HepG2 (cell line): ENCODE measurements around the gene TRAK1. TPM values are rescaled to one million over a fixed set of nuclear protein-coding genes. Genes with fewer than 3 reads are reported as not detected.

Experiments
- ATAC-seq: fragments of 200-7000 bp; cut with Tn5 transposase; 3 replicates; pipeline ENCODE4 v1.9.1; 2020; ENCODE audit warnings: mild to moderate bottlenecking, moderate library complexity
- BruUV-seq: library from RNA; stranded (reverse); fragments of 400-500 nt; replicated peaks from 2 replicates; lab custom pipeline; 2021; lab: Mats Ljungman, UMichigan
- CTCF ChIA-PET: fragments of 300-600 bp; formaldehyde crosslinking; extraction: SDS; loops from one replicate; lab custom pipeline; 2021; ENCODE audit warnings: low total read pairs, inconsistent platforms, low intra/inter-chr PET ratio; lab: Yijun Ruan, JAX
- POLR2A ChIA-PET: fragments of 350-600 bp; sonication (Branson Sonifier 250); formaldehyde crosslinking; loops from one replicate; lab custom pipeline; 2020; ENCODE audit warnings: antibody characterized with exemption, inconsistent platforms; lab: Yijun Ruan, JAX
- DNase-seq: peaks from one replicate; pipeline ENCODE4 v3.0.0-alpha.2; 2015; ENCODE audit warnings: low spot score
- FAIRE-seq: peaks from 3 replicates; lab custom pipeline; 2011; peaks lifted over from hg19 to GRCh38; lab: Jason Lieb, UNC
- H2AFZ ChIP-seq: one replicate; pipeline ENCODE4 v1.6.1; 2011; ENCODE audit warnings: low read length, inconsistent platforms
- H3K27ac ChIP-seq: fragments of 300-600 bp; 3 replicates; pipeline ENCODE4 v1.8.0; 2011; ENCODE audit warnings: mixed run types, mild to moderate bottlenecking, mixed read lengths, low read length, inconsistent platforms; ENCODE audit not compliant: insufficient read depth; ENCODE audit errors: extremely low read length
- H3K27me3 ChIP-seq, 2 experiments: fragments of 200-600 bp in 1 of 2; 2 replicates in 1 of 2; 3 replicates in 1 of 2; pipeline versions ENCODE4 v1.6.0 to v1.8.0; 2011; ENCODE audit warnings: low read length in 2 of 2, mild to moderate bottlenecking in 2 of 2, moderate library complexity in 2 of 2, inconsistent platforms in 1 of 2; ENCODE audit not compliant: insufficient read depth in 2 of 2, control insufficient read depth in 1 of 2
- H3K36me3 ChIP-seq, 2 experiments: fragments of 200-600 bp in 1 of 2; replicated peaks in 1 of 2; 2 replicates in 1 of 2; 3 replicates in 1 of 2; pipeline versions ENCODE4 v1.5.1 to v1.8.0; 2011; ENCODE audit warnings: low read length in 2 of 2, inconsistent platforms in 1 of 2; ENCODE audit not compliant: insufficient read depth in 2 of 2, control insufficient read depth in 1 of 2
- H3K4me1 ChIP-seq: 2 replicates; pipeline ENCODE4 v1.5.1; 2012; ENCODE audit warnings: low read length, inconsistent platforms; ENCODE audit not compliant: insufficient read depth
- H3K4me2 ChIP-seq: 2 replicates; pipeline ENCODE4 v1.6.0; 2011; ENCODE audit warnings: low read depth, low read length, inconsistent platforms
- H3K4me3 ChIP-seq, 3 experiments: fragments of 200-600 bp in 1 of 3; sonication (generic), shearing (Covaris generic) in 1 of 3; replicated peaks in 1 of 3; 2 replicates each; pipeline ENCODE4 v1.5.1; 2011 to 2016; ENCODE audit warnings: low read length in 3 of 3, inconsistent platforms in 2 of 3, low read depth in 2 of 3, mild to moderate bottlenecking in 2 of 3, control low read depth in 1 of 3, mixed read lengths in 1 of 3; ENCODE audit not compliant: insufficient read depth in 1 of 3
- H3K79me2 ChIP-seq: one replicate; pipeline ENCODE4 v1.6.1; 2011; ENCODE audit warnings: low read length, inconsistent platforms; ENCODE audit not compliant: insufficient read depth
- H3K9ac ChIP-seq: 2 replicates; pipeline ENCODE4 v1.6.0; 2011; ENCODE audit warnings: mild to moderate bottlenecking, low read depth, low read length, inconsistent platforms; ENCODE audit not compliant: insufficient read depth
- H3K9me3 ChIP-seq: 2 replicates; pipeline ENCODE4 v1.5.1; 2012; ENCODE audit warnings: mild to moderate bottlenecking, low read length
- H4K20me1 ChIP-seq: 2 replicates; pipeline ENCODE4 v1.6.0; 2011; ENCODE audit warnings: inconsistent platforms, mild to moderate bottlenecking, low read length, moderate library complexity; ENCODE audit not compliant: insufficient read depth
- AFF4 ChIP-seq: sonication (generic); formaldehyde crosslinking; IDR thresholded peaks from 2 replicates; pipeline ENCODE4 v1.4.0; 2020; ENCODE audit warnings: missing genetic modification reagents
- HNRNPK ChIP-seq: fragments of 200-400 bp; formaldehyde crosslinking; IDR thresholded peaks from 2 replicates; pipeline ENCODE4 v1.6.1; 2018; ENCODE audit warnings: low read length, low read depth, moderate library complexity, mild to moderate bottlenecking; ENCODE audit not compliant: poor library complexity, severe bottlenecking
- PPARG ChIP-seq: conservative IDR thresholded peaks from 2 replicates; pipeline ENCODE4 v1.6.1; 2016; ENCODE audit warnings: missing biosample characterization, missing genetic modification reagents
- SATB2 ChIP-seq: sonication (generic); formaldehyde crosslinking; IDR thresholded peaks from 2 replicates; pipeline ENCODE4 v1.5.0; 2020; ENCODE audit warnings: missing genetic modification reagents
- SSRP1 ChIP-seq: IDR thresholded peaks from 2 replicates; pipeline ENCODE4 v1.6.1; 2016; ENCODE audit warnings: control low read depth
- TEAD3 ChIP-seq: optimal IDR thresholded peaks from 2 replicates; pipeline ENCODE3; 2016; ENCODE audit warnings: borderline replicate concordance
- TRIM22 ChIP-seq: fragments of 450-650 bp; IDR thresholded peaks from 2 replicates; pipeline ENCODE4 v1.6.1; 2017
- ZNF446 ChIP-seq: sonication (generic); formaldehyde crosslinking; IDR thresholded peaks from 2 replicates; pipeline ENCODE4 v1.5.0; 2020; ENCODE audit warnings: mild to moderate bottlenecking, missing genetic modification reagents
- ZNF549 ChIP-seq: sonication (generic); formaldehyde crosslinking; IDR thresholded peaks from 2 replicates; pipeline ENCODE4 v1.5.0; 2020; ENCODE audit warnings: missing genetic modification reagents
- ZNF709 ChIP-seq: sonication (generic); formaldehyde crosslinking; IDR thresholded peaks from 2 replicates; pipeline ENCODE4 v1.5.0; 2020; ENCODE audit warnings: mild to moderate bottlenecking, missing genetic modification reagents
- ZNF773 ChIP-seq: sonication (generic); formaldehyde crosslinking; IDR thresholded peaks from 2 replicates; pipeline ENCODE4 v1.4.0; 2020; ENCODE audit warnings: missing genetic modification reagents, borderline replicate concordance
- WGBS: methylation state at CpG from one replicate; pipeline ENCODE4 v1.1.6; 2017; ENCODE audit warnings: low lambda C conversion rate; 5-methylcytosine and 5-hydroxymethylcytosine counted together
- in situ Hi-C: cut with HindIII; loops from 2 replicates; pipeline ENCODE4 v1.10.0; 2017; ENCODE audit warnings: low pct_unique_long_range_greater_than_20kb; ENCODE audit not compliant: extremely low pct_ligation_motif_present
- intact Hi-C: fragments of 100-400 bp; cut with micrococcal nuclease; formaldehyde crosslinking; loops from one replicate; pipeline ENCODE4 v1.10.0; 2022; ENCODE audit not compliant: unreplicated experiment
- polyA plus RNA-seq, 8 experiments: library from polyadenylated mRNA; depleted of rRNA in 3 of 8; stranded (reverse) in 7 of 8; unstranded in 1 of 8; fragments of >200 nt; fragmentation: Illumina TruSeq in 4 of 8; extraction: Trizol in 4 of 8; gene quantifications; 2 replicates each; pipeline versions ENCODE4 v1.2.1 to v1.2.3, GENCODE V29; 2011 to 2016; ENCODE audit warnings: low read depth in 4 of 8, missing spikeins in 1 of 8, mixed read lengths in 1 of 8; ENCODE audit not compliant: insufficient read depth in 1 of 8
- total RNA-seq, 5 experiments: library from RNA; depleted of rRNA; stranded (reverse); fragments of >200 nt; fragmentation: Illumina TruSeq; extraction: Trizol; gene quantifications; 2 replicates each; pipeline ENCODE4 v1.2.3, GENCODE V29; 2016; ENCODE audit warnings: low read depth in 1 of 5

The TRAK1 gene
- total and polyA plus RNA-seq, 2 of the 13 experiments (the other 11 are each of a cell fraction or from before 2014, with no cell fraction given), result 20.5 to 46.6 TPM

- peaks cover 14% of the 10 kb centered on the region for H3K79me2 ChIP-seq
- no peaks in the 10 kb centered on the region for H3K9me3 ChIP-seq
- WGBS, result 92% methylated on average over 2 of the region's 3 CpGs
- in situ Hi-C loops, result loop anchor here (5.0 kb wide), 1 partner anchor 67 kb away; no protein-coding TSS in a partner anchor
- H3K9ac ChIP-seq, result no peak overlapping the region
- H3K4me3 ChIP-seq, result no peak overlapping the region
- no peak overlapping the region for H2AFZ ChIP-seq
- ATAC-seq (no peak), FAIRE-seq (no peak), DNase-seq (no peak)
- no TSS peak for BruUV-seq
- H3K27me3 ChIP-seq, result no peaks in the 10 kb centered on the region
- TF ChIP-seq HNRNPK (no peak), PPARG (CRISPR knock-in tag) (no peak), AFF4 (CRISPR knock-in tag) (no peak), ZNF773 (CRISPR knock-in tag) (no peak), SATB2 (CRISPR knock-in tag) (no peak), TRIM22 (no peak), SSRP1 (no peak), ZNF709 (CRISPR knock-in tag) (no peak), ZNF446 (CRISPR knock-in tag) (no peak), ZNF549 (CRISPR knock-in tag) (no peak), TEAD3 (no peak)
- H3K4me2 ChIP-seq, result no peak overlapping the region
- no peak overlapping the region for H3K27ac ChIP-seq
- H3K36me3 ChIP-seq, result peaks cover 13 to 27% of the 10 kb centered on the region in 2 experiments; a peak in 4 of 5 replicates
- H3K4me1 ChIP-seq, result peaks cover 16% of the 10 kb centered on the region
- CTCF ChIA-PET, result no interaction called here
- POLR2A ChIA-PET, result no interaction called here
- intact Hi-C loops, result loop anchor here (5.0 kb wide), 2 partner anchors 42 to 67 kb away; no protein-coding TSS in a partner anchor
- H4K20me1 ChIP-seq, result peaks cover 11% of the 10 kb centered on the region; the same call in 1 of the 2 replicates
Measured at GRCh38 chr3:42084586-42084985, 6.6 kb upstream of the TRAK1 start.
